Measurements from ENCODE around the gene MRPL22.
"Not testable (repeated sequence)": the region's sequence is repeated elsewhere in the genome, so short reads cannot be mapped to it uniquely, and the experiment has no call there.

Gene MRPL22

DNA sequence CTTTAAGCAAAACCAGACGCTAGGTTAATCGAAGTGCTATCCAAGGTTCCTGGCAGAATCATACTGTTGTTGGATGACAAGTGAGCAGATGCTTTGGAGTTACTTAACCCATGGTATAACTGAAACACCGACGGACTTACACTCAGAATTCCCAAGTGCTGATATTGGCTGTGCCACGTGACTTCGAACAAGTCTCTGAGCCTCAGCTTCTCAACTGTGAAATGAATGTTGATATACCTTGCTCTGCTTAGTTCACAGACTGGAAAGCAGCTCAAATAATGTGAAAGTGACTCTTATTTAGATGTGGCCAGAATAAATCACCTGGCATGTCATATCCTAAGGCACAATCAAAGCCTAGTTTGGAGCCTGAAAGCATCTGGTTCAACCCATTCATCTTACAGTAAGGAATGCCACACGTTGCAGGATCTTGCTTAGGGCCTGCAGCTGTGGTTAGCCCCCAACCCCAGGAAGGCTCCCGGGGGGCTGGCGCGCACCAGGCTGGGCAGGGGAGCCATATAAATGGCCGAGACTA, 3.6 kb upstream of the MRPL22 start:
- no peaks in the 10 kb centered on the region for H3K36me3 ChIP-seq
- TF ChIP-seq, protein P1, sequence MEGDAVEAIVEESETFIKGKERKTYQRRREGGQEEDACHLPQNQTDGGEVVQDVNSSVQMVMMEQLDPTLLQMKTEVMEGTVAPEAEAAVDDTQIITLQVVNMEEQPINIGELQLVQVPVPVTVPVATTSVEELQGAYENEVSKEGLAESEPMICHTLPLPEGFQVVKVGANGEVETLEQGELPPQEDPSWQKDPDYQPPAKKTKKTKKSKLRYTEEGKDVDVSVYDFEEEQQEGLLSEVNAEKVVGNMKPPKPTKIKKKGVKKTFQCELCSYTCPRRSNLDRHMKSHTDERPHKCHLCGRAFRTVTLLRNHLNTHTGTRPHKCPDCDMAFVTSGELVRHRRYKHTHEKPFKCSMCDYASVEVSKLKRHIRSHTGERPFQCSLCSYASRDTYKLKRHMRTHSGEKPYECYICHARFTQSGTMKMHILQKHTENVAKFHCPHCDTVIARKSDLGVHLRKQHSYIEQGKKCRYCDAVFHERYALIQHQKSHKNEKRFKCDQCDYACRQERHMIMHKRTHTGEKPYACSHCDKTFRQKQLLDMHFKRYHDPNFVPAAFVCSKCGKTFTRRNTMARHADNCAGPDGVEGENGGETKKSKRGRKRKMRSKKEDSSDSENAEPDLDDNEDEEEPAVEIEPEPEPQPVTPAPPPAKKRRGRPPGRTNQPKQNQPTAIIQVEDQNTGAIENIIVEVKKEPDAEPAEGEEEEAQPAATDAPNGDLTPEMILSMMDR (IDR thresholded peaks at IDR 0.05): no peak
- H3K27me3 ChIP-seq: no peaks in the 10 kb centered on the region
- H3K9me3 ChIP-seq: no peaks in the 10 kb centered on the region
- peaks cover 34 to 39% of the 10 kb centered on the region in 2 experiments for H3K4me1 ChIP-seq (ENCODE audit: control insufficient read depth in 1 of 2, insufficient read depth in 1 of 2, low read depth in 1 of 2, low read length in 1 of 2)
- peak overlapping the region; percentile 85 to 91 for H3K4me3 ChIP-seq (ENCODE audit: low read depth in 1 of 2, low read length in 1 of 2)
- H3K27ac ChIP-seq: peak overlapping the region; percentile 55

DNA sequence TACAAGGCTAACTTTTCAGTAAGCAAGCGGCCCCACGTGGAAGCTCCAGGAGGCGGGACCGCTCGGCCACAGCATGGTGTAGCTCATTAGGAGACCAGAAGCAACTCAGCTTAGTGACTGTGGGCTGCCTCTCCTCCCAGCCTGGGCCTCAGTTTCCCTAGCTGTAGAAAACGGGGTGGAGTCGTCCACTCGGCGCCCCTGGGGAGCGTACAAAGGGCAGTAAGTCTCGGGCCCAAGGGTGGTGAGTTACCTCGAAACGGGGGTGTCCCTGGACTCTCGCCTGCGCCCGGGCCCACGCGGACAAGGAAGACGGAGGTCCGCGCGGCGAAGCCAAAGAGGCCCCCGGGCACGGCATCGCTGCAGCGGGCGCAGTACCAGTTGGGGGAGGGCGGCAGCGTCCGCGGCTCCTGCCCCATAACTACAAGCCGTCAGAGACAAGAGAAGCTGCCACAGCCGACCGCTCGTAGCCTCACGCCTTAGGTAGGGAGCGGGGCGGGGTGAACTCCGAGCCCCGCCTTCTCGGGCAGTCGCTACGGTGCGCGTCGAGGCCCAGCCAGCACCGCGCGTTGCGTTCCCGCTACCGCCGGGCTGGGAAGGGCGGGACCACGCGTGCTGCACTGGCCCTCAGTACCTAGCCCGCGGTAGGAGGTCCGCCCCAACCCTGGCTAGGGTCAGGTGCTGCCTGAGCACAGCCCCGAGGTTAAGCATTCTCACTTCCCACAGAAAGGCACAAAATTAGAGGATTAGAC, 3.0 kb upstream of the MRPL22 start, which contains the start of gene GEMIN5:
TSS of gene GEMIN5 (minus strand) at position 494 of the 749 bp plus-strand sequence. CDS start at position 416, 78 bp downstream.
- Histone ChIP-seq H3K27ac (peak within 1 kb of the TSS; percentile 55), H3K36me3 (no peaks in the 10 kb centered on the region), H3K4me1 (ENCODE audit: control insufficient read depth in 1 of 2, insufficient read depth in 1 of 2, low read depth in 1 of 2, low read length in 1 of 2) (peaks cover 34 to 39% of the 10 kb centered on the region in 2 experiments), H3K9me3 (no peaks in the 10 kb centered on the region), H3K4me3 (ENCODE audit: low read depth in 1 of 2, low read length in 1 of 2) (peak within 1 kb of the TSS; percentile 85 to 91), H3K27me3 (no peaks in the 10 kb centered on the region)
- TF ChIP-seq, protein P1 (IDR thresholded peaks at IDR 0.05): peak; percentile 25

DNA sequence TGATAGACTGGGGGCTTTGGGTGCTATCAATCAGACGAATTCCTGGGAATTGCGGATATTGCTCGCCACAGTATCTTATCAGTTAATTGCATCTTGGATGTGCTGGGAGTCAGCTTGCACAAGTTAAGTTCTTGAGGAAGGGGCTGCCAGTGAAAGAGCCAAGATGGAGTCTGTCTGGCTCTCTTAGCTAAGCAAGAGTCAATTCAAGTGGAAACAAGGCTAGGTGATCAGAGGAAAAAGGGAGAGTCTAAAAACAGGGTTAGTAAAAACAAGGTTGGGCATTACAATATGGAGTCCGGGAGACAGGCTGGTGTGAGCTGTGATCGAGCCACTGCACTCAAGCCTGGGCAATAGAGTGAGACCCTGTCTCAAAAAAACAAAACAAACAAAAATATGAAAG, 1.5 kb upstream of the MRPL22 start:
- H3K4me1 ChIP-seq (ENCODE audit: control insufficient read depth in 1 of 2, insufficient read depth in 1 of 2, low read depth in 1 of 2, low read length in 1 of 2): peaks cover 34 to 39% of the 10 kb centered on the region in 2 experiments
- H3K36me3 ChIP-seq; H3K4me3 ChIP-seq (ENCODE audit: low read depth in 1 of 2, low read length in 1 of 2); H3K27ac ChIP-seq; H3K27me3 ChIP-seq; H3K9me3 ChIP-seq: not testable (repeated sequence)

DNA sequence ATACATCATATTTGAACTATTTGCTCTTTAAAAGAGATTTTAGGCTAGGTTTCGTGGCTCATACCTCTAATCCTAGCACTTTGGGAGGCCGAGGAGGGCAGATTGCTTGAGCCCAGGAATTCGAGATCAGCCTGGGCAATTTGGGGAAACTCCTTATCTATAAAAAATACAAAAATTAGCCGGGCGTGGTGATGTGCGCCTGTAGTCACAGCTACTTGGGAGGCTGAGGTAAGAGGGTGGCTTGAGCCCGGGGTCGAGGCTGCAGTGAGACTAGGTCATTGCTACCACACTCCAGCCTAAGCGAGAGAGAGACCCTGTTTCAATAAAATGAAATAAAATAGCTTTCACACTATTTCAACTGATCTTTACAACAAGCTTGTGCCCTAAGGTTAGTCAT, 500 bp upstream of the MRPL22 start:
- TF ChIP-seq, protein P1 (IDR thresholded peaks at IDR 0.05): no peak
- Histone ChIP-seq H3K4me3 (ENCODE audit: low read depth in 1 of 2, low read length in 1 of 2) (peak overlapping the region; percentile 85 to 94), H3K9me3 (no peaks in the 10 kb centered on the region), H3K36me3 (no peaks in the 10 kb centered on the region), H3K27me3 (no peaks in the 10 kb centered on the region), H3K4me1 (ENCODE audit: control insufficient read depth in 1 of 2, insufficient read depth in 1 of 2, low read depth in 1 of 2, low read length in 1 of 2) (peaks cover 34 to 39% of the 10 kb centered on the region in 2 experiments), H3K27ac (peak overlapping the region; percentile 84)

DNA sequence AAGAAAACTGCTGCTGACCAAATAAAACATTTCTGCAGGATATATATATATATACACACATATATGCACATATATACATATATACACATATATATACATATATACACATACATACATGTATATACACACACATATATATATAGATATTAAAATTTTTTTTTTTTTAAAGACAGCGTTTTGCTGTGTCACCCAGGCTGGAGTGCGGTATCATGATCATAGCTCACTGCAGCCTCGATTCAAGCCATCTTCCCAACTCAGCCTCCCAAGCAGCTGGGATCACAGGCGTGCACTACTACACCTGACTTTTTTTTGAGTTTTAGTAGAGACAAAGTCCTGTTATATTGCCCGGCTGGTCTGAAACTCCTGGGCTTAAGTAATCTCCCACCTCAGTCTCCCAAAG, 2.7 kb downstream of the MRPL22 start:
- no peaks in the 10 kb centered on the region for H3K9me3 ChIP-seq
- H3K4me1 ChIP-seq (ENCODE audit: control insufficient read depth in 1 of 2, insufficient read depth in 1 of 2, low read depth in 1 of 2, low read length in 1 of 2): peaks cover 21 to 26% of the 10 kb centered on the region in 2 experiments
- no peaks in the 10 kb centered on the region for H3K36me3 ChIP-seq
- H3K27me3 ChIP-seq: no peaks in the 10 kb centered on the region
- H3K27ac ChIP-seq: no peak overlapping the region
- TF ChIP-seq, protein P1 (IDR thresholded peaks at IDR 0.05): no peak
- no peak overlapping the region for H3K4me3 ChIP-seq (ENCODE audit: low read depth in 1 of 2, low read length in 1 of 2)

DNA sequence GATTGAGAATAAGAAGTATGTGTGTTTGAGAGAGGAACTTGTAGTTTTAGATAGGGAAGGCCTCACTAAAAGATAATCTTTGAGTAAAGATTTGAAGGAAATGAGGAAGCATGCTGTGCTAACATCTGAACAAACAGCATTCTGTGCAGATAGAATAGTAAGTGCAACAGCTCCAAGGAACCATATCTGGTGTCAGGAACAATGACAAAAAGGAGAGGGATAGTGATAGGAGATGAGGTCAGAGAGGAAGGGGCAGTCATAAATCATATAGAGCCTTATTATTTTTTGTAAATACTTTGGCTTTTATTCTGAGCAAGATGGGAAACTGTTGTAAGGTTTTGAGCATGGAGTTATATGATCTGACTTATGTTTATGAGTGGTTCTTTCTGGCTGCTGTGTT, 3.8 kb downstream of the MRPL22 start:
- Histone ChIP-seq H3K27me3 (no peaks in the 10 kb centered on the region), H3K36me3 (no peaks in the 10 kb centered on the region), H3K9me3 (no peaks in the 10 kb centered on the region), H3K4me3 (ENCODE audit: low read depth in 1 of 2, low read length in 1 of 2) (no peak overlapping the region), H3K4me1 (ENCODE audit: control insufficient read depth in 1 of 2, insufficient read depth in 1 of 2, low read depth in 1 of 2, low read length in 1 of 2) (peaks cover 15 to 19% of the 10 kb centered on the region in 2 experiments), H3K27ac (no peak overlapping the region)
- TF ChIP-seq, protein P1 (IDR thresholded peaks at IDR 0.05): no peak

Data from neutrophil (primary cell).